ENCODE results near the gene SLTM. TPM values are rescaled to one million over a fixed set of nuclear protein-coding genes. Genes with fewer than 3 reads are reported as not detected.

Gene SLTM
- total RNA-seq, 2 experiments from 2014 or later = 103 to 129 TPM

DNA sequence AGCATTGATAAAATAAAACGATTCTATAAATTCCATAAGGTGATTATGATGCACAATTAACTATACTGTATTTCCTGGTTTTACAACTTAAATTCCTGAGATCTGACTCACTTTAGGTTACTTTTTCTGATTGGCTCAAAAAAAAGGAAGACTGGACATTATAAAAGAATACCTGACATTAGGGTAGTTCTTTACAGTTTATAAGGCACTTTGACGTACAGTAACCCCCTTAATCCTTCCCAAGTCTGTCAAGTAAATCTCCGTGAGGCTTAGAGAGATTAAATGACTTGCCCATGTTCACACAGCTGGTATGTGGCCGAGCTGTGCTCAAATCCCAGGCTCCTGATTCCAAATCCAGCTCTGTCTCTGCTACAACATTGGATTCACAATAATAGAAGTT is 1.0 kb upstream of the SLTM start:
- Histone ChIP-seq H3K4me3 (ENCODE audit: low read depth, low read length, poor library complexity, severe bottlenecking) (peak overlapping the region; percentile 77), H3K27ac (ENCODE audit: low read depth, low read length, poor library complexity, severe bottlenecking) (peak overlapping the region; percentile 92), H3K4me2 (ENCODE audit: low read length) (peak overlapping the region; percentile 82), H2AFZ (ENCODE audit: low read length) (peak overlapping the region; percentile 93), H3K9me2 (ENCODE audit: insufficient read depth, low read length) (no peaks in the 10 kb centered on the region), H3K9me3 (ENCODE audit: low read length) (no peaks in the 10 kb centered on the region), H4K20me1 (ENCODE audit: insufficient read depth, low read length) (0 out of 2 replicates have a peak, but pooled peaks cover 8% of the 10 kb centered on the region), H3K79me2 (ENCODE audit: insufficient read depth, low read depth, low read length) (peaks cover 34% of the 10 kb centered on the region), H3K4me1 (ENCODE audit: insufficient read depth, low read length, poor library complexity, severe bottlenecking) (peaks cover 20% of the 10 kb centered on the region), H3K36me3 (ENCODE audit: insufficient read depth, low read length) (peaks cover 15% of the 10 kb centered on the region)
- no peak for TF ChIP-seq CTCF (conservative IDR thresholded peaks at IDR 0.05; ENCODE audit: low read length)
- BruUV-seq (replicated peaks) = no TSS peak
- POLR2A ChIA-PET = interaction anchor here (0.6 to 1.7 kb wide), 6 partner anchors 18 to 164 kb away, joined by 3 to 6 read pairs (median 3); partner anchors contain the start of gene MINDY2
- DNase-seq (ENCODE audit: low spot score) = peak; percentile 4
- intact Hi-C loops (cut with micrococcal nuclease; ENCODE audit: unreplicated experiment) = loop anchor here (10.0 kb wide), 1 partner anchor 190 kb away; the partner anchor contains the start of gene ADAM10
- CTCF ChIA-PET (ENCODE audit: unreplicated experiment) = no interaction called here

- Histone ChIP-seq H3K27ac (ENCODE audit: low read depth, low read length, poor library complexity, severe bottlenecking) (peak overlapping the region; percentile 92), H4K20me1 (ENCODE audit: insufficient read depth, low read length) (0 out of 2 replicates have a peak, but pooled peaks cover 8% of the 10 kb centered on the region), H3K4me1 (ENCODE audit: insufficient read depth, low read length, poor library complexity, severe bottlenecking) (peaks cover 20% of the 10 kb centered on the region), H3K36me3 (ENCODE audit: insufficient read depth, low read length) (peaks cover 18% of the 10 kb centered on the region), H3K9me3 (ENCODE audit: low read length) (no peaks in the 10 kb centered on the region), H2AFZ (ENCODE audit: low read length) (peak overlapping the region; percentile 93), H3K4me2 (ENCODE audit: low read length) (peak overlapping the region; percentile 82), H3K4me3 (ENCODE audit: low read depth, low read length, poor library complexity, severe bottlenecking) (peak overlapping the region; percentile 77), H3K79me2 (ENCODE audit: insufficient read depth, low read depth, low read length) (peaks cover 38% of the 10 kb centered on the region), H3K9me2 (ENCODE audit: insufficient read depth, low read length) (no peaks in the 10 kb centered on the region)
- DNase-seq (ENCODE audit: low spot score) = no peak
- TSS peak; percentile 90 for BruUV-seq (replicated peaks)
- ChIA-PET CTCF (ENCODE audit: unreplicated experiment) (interaction anchor here (0.5 kb wide), 1 partner anchor 53 kb away, joined by 7 read pairs; no protein-coding TSS in a partner anchor), POLR2A (interaction anchor here (0.6 to 1.7 kb wide), 6 partner anchors 18 to 163 kb away, joined by 3 to 6 read pairs (median 3); partner anchors contain the start of gene MINDY2)
- intact Hi-C loops (cut with micrococcal nuclease; ENCODE audit: unreplicated experiment) = loop anchor here (10.0 kb wide), 1 partner anchor 189 kb away; the partner anchor contains the start of gene ADAM10
- TF ChIP-seq EZH2phosphoT487 (IDR thresholded peaks at IDR 0.05; ENCODE audit: borderline replicate concordance, low read depth, low read length) (no peak), CTCF (conservative IDR thresholded peaks at IDR 0.05; ENCODE audit: low read length) (0 out of 2 replicates have a peak, but pooled peaks have one; percentile 12)
Measured at GRCh38 chr15:58934114-58934447, 602 bp upstream of the SLTM start.

- ChIA-PET CTCF (ENCODE audit: unreplicated experiment) (no interaction called here), POLR2A (interaction anchor here (1.2 to 3.3 kb wide), 3 partner anchors 11 to 591 kb away, joined by 3 to 12 read pairs (median 3); no protein-coding TSS in a partner anchor)
- no TSS peak for BruUV-seq (replicated peaks)
- Histone ChIP-seq H3K4me2 (ENCODE audit: low read length) (peak overlapping the region; percentile 86), H2AFZ (ENCODE audit: low read length) (peak overlapping the region; percentile 69; the same call in 1 of the 2 replicates), H3K36me3 (ENCODE audit: insufficient read depth, low read length) (peaks cover 31% of the 10 kb centered on the region), H3K79me2 (ENCODE audit: insufficient read depth, low read depth, low read length) (peaks cover 48% of the 10 kb centered on the region), H3K4me1 (ENCODE audit: insufficient read depth, low read length, poor library complexity, severe bottlenecking) (peaks cover 20% of the 10 kb centered on the region), H3K9me2 (ENCODE audit: insufficient read depth, low read length) (no peaks in the 10 kb centered on the region), H3K27ac (ENCODE audit: low read depth, low read length, poor library complexity, severe bottlenecking) (peak overlapping the region; percentile 92), H3K4me3 (ENCODE audit: low read depth, low read length, poor library complexity, severe bottlenecking) (peak overlapping the region; percentile 77), H4K20me1 (ENCODE audit: insufficient read depth, low read length) (0 out of 2 replicates have a peak, but pooled peaks cover 8% of the 10 kb centered on the region), H3K9me3 (ENCODE audit: low read length) (no peaks in the 10 kb centered on the region)
- intact Hi-C loops (cut with micrococcal nuclease; ENCODE audit: unreplicated experiment) = loop anchor here (2.0 to 10.0 kb wide), 4 partner anchors 46 to 756 kb away; partner anchors contain the start of genes ADAM10, BNIP2 and MINDY2
- DNase-seq (ENCODE audit: low spot score) = no peak
- TF ChIP-seq EZH2phosphoT487 (IDR thresholded peaks at IDR 0.05; ENCODE audit: borderline replicate concordance, low read depth, low read length) (no peak), CTCF (conservative IDR thresholded peaks at IDR 0.05; ENCODE audit: low read length) (no peak)
Measured at GRCh38 chr15:58932710-58933280, 684 bp downstream of the SLTM start.
